ENCODE data around the gene ATP6V0A4. TPM values are rescaled to one million over a fixed set of nuclear protein-coding genes. Genes with fewer than 3 reads are reported as not detected.
"Not testable (repeated sequence)": the region's sequence is repeated elsewhere in the genome, so short reads cannot be mapped to it uniquely, and the experiment has no call there.

Gene ATP6V0A4
- total and polyA plus RNA-seq, 2 experiments from 2014 or later, result 0.43 TPM

- H3K27me3 ChIP-seq (replicated peaks; ENCODE audit: insufficient read depth), result peaks cover 43% of the 10 kb centered on the region
- H3K4me3 ChIP-seq, result no peak overlapping the region
- no peaks in the 10 kb centered on the region for H3K9me3 ChIP-seq (ENCODE audit: low read depth)
- H3K79me2 ChIP-seq (ENCODE audit: insufficient read depth), result no peaks in the 10 kb centered on the region
- H3K27ac ChIP-seq, result no peak overlapping the region
- WGBS, 2 experiments (ENCODE audit: low coverage in 1 of 2, low lambda C conversion rate in 2 of 2, missing lambda C conversion rate in 2 of 2), result 67 to 68% methylated on average over 18 of the region's 18 CpGs
- in situ Hi-C loops (cut with MboI), result no loop called here
- no peaks in the 10 kb centered on the region for H3F3A ChIP-seq (ENCODE audit: insufficient read depth)
- no peaks in the 10 kb centered on the region for H4K20me1 ChIP-seq (ENCODE audit: insufficient read depth)
- no peak for DNase-seq
- no peaks in the 10 kb centered on the region for H3K4me1 ChIP-seq (ENCODE audit: insufficient read depth)
- TF ChIP-seq EZH2 (IDR thresholded peaks at IDR 0.05; ENCODE audit: insufficient read depth, poor library complexity, severe bottlenecking) (no peak), EZH2phosphoT487 (IDR thresholded peaks at IDR 0.05; ENCODE audit: insufficient read depth, low read depth) (no peak)
- H2AFZ ChIP-seq, result no peak overlapping the region
- no peaks in the 10 kb centered on the region for H3K9me2 ChIP-seq (ENCODE audit: insufficient read depth)
- H3K9ac ChIP-seq, result no peak overlapping the region
- no peaks in the 10 kb centered on the region for H3K36me3 ChIP-seq (ENCODE audit: low read depth)
- H3K4me2 ChIP-seq (ENCODE audit: unreplicated experiment), result no peak overlapping the region
These were observed 4.7 kb upstream of the ATP6V0A4 start for GRCh38 chr7:138802706-138803105.

DNA sequence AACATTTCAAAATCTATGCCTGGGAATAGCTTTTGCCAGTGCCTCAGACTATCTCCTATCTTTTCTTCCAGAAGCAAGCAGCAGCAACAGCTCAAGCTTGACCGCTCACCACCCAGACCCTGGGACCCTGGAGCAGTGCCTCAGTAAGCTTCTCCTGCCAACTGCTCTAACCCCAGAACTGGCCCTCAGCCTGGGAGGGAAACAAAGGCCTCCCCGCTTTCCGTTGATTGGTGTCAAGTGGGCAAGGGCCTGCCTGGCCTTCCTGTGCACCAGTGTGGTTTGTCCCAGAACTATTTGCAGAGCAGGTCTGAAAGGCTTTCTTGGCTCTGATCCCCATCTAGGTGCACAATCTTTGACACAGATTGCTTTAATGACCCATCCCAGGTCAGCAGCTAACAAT, 3.3 kb upstream of the ATP6V0A4 start:
- no peaks in the 10 kb centered on the region for H3K9me2 ChIP-seq (ENCODE audit: insufficient read depth)
- TF ChIP-seq EZH2 (IDR thresholded peaks at IDR 0.05; ENCODE audit: insufficient read depth, poor library complexity, severe bottlenecking) (no peak), EZH2phosphoT487 (IDR thresholded peaks at IDR 0.05; ENCODE audit: insufficient read depth, low read depth) (no peak)
- in situ Hi-C loops (cut with MboI), result no loop called here

GRCh38 chr7:138799336-138800000, 1.5 kb upstream of the ATP6V0A4 start:
- 17 to 29% methylated on average over 7 of the region's 7 CpGs for WGBS, 2 experiments (ENCODE audit: low coverage in 1 of 2, low lambda C conversion rate in 2 of 2, missing lambda C conversion rate in 2 of 2)
- H3F3A ChIP-seq (ENCODE audit: insufficient read depth), result no peaks in the 10 kb centered on the region
- no peaks in the 10 kb centered on the region for H3K9me3 ChIP-seq (ENCODE audit: low read depth)
- no peak overlapping the region for H3K27ac ChIP-seq
- no peak overlapping the region for H2AFZ ChIP-seq
- no peak overlapping the region for H3K4me2 ChIP-seq (ENCODE audit: unreplicated experiment)
- H3K4me3 ChIP-seq, result no peak overlapping the region
- DNase-seq, result no peak
- H3K36me3 ChIP-seq (ENCODE audit: low read depth), result no peaks in the 10 kb centered on the region
- in situ Hi-C loops (cut with MboI), result no loop called here
- no peak for TF ChIP-seq EZH2phosphoT487 (IDR thresholded peaks at IDR 0.05; ENCODE audit: insufficient read depth, low read depth)
- TF ChIP-seq EZH2 (IDR thresholded peaks at IDR 0.05; ENCODE audit: insufficient read depth, poor library complexity, severe bottlenecking), result no peak
- H4K20me1 ChIP-seq (ENCODE audit: insufficient read depth), result no peaks in the 10 kb centered on the region
- H3K9me2 ChIP-seq (ENCODE audit: insufficient read depth), result no peaks in the 10 kb centered on the region
- H3K9ac ChIP-seq, result no peak overlapping the region
- H3K4me1 ChIP-seq (ENCODE audit: insufficient read depth), result no peaks in the 10 kb centered on the region
- H3K79me2 ChIP-seq (ENCODE audit: insufficient read depth), result no peaks in the 10 kb centered on the region
- H3K27me3 ChIP-seq (replicated peaks; ENCODE audit: insufficient read depth), result peaks cover 28% of the 10 kb centered on the region

More for the DNA sequence above, 3.3 kb upstream of the ATP6V0A4 start:
- 78 to 80% methylated on average over 3 of the region's 3 CpGs for whole genome bisulfite sequencing, 2 experiments (ENCODE audit: low coverage in 1 of 2, low lambda C conversion rate in 2 of 2, missing lambda C conversion rate in 2 of 2)
- H3K4me2 ChIP-seq (ENCODE audit: unreplicated experiment), result no peak overlapping the region
- H3K79me2 ChIP-seq (ENCODE audit: insufficient read depth), result no peaks in the 10 kb centered on the region
- no peaks in the 10 kb centered on the region for H4K20me1 ChIP-seq (ENCODE audit: insufficient read depth)
- no peak overlapping the region for H3K4me3 ChIP-seq
- no peak overlapping the region for H2AFZ ChIP-seq
- no peak overlapping the region for H3K27ac ChIP-seq
- no peaks in the 10 kb centered on the region for H3K9me3 ChIP-seq (ENCODE audit: low read depth)
- H3K4me1 ChIP-seq (ENCODE audit: insufficient read depth), result no peaks in the 10 kb centered on the region
- no peak overlapping the region for H3K9ac ChIP-seq
- DNase-seq, result no peak
- H3F3A ChIP-seq (ENCODE audit: insufficient read depth), result no peaks in the 10 kb centered on the region
- no peaks in the 10 kb centered on the region for H3K36me3 ChIP-seq (ENCODE audit: low read depth)
- peaks cover 40% of the 10 kb centered on the region for H3K27me3 ChIP-seq (replicated peaks; ENCODE audit: insufficient read depth)

DNA sequence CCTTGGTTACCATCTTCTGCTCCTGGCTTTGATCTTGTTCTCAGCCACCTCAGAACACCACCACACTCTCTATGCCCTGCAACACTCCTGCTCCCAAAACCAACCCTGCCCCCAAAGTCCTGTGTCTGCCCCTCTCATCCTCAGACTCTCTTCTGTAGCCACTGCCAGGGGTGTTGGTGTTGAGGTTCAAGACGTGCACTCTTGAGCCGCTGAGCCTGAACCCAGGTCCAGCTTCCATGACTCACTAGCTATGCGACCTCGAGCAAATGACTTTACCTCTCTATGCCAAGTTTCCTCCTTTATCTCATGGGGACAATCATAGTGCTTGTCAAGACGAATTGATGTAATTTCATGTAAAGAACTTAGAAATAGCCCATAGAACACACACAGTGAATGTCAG, 840 bp upstream of the ATP6V0A4 start:
- H2AFZ ChIP-seq, result no peak overlapping the region
- H3K4me2 ChIP-seq (ENCODE audit: unreplicated experiment), result no peak overlapping the region
- H3K79me2 ChIP-seq (ENCODE audit: insufficient read depth), result no peaks in the 10 kb centered on the region
- no peak overlapping the region for H3K9ac ChIP-seq
- H3K27ac ChIP-seq, result no peak overlapping the region
- H3K27me3 ChIP-seq (replicated peaks; ENCODE audit: insufficient read depth), result peaks cover 29% of the 10 kb centered on the region
- WGBS, 2 experiments (ENCODE audit: low coverage in 1 of 2, low lambda C conversion rate in 2 of 2, missing lambda C conversion rate in 2 of 2), result 35 to 44% methylated on average over 5 of the region's 5 CpGs
- no peaks in the 10 kb centered on the region for H3F3A ChIP-seq (ENCODE audit: insufficient read depth)
- H3K9me3 ChIP-seq (ENCODE audit: low read depth), result no peaks in the 10 kb centered on the region
- no peaks in the 10 kb centered on the region for H3K9me2 ChIP-seq (ENCODE audit: insufficient read depth)
- in situ Hi-C loops (cut with MboI), result no loop called here
- H3K4me3 ChIP-seq, result no peak overlapping the region
- DNase-seq, result no peak
- no peaks in the 10 kb centered on the region for H4K20me1 ChIP-seq (ENCODE audit: insufficient read depth)
- TF ChIP-seq EZH2phosphoT487 (IDR thresholded peaks at IDR 0.05; ENCODE audit: insufficient read depth, low read depth) (no peak), EZH2 (IDR thresholded peaks at IDR 0.05; ENCODE audit: insufficient read depth, poor library complexity, severe bottlenecking) (no peak)
- no peaks in the 10 kb centered on the region for H3K36me3 ChIP-seq (ENCODE audit: low read depth)
- H3K4me1 ChIP-seq (ENCODE audit: insufficient read depth), result no peaks in the 10 kb centered on the region

DNA sequence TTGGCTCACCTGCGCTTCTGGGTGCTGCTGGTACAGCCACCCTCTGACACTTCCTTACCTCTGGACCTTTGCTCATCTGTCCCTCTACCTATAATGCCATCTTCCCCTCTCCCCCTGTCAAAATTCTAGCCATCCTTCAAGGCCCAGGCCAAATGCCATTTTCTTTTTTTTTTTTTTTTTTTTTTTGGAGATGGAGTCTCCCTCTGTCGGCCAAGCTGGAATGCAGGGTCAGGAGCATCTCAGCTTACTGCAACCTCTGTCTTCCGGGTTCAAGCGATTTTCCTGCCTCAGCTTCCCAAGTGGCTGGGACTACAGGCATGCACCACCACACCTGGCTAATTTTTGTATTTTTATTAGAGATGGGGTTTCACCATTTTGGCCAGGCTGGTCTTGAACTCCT, 950 bp downstream of the ATP6V0A4 start:
- H3K4me2 ChIP-seq (ENCODE audit: unreplicated experiment); H3K4me1 ChIP-seq (ENCODE audit: insufficient read depth); H4K20me1 ChIP-seq (ENCODE audit: insufficient read depth); H3K79me2 ChIP-seq (ENCODE audit: insufficient read depth); H3K9me2 ChIP-seq (ENCODE audit: insufficient read depth); H3K4me3 ChIP-seq; H3K36me3 ChIP-seq (ENCODE audit: low read depth); H3K27ac ChIP-seq; DNase-seq; H3K9me3 ChIP-seq (ENCODE audit: low read depth); H2AFZ ChIP-seq; H3K9ac ChIP-seq; in situ Hi-C loops (cut with MboI); H3F3A ChIP-seq (ENCODE audit: insufficient read depth): not testable (repeated sequence)
- H3K27me3 ChIP-seq (replicated peaks; ENCODE audit: insufficient read depth), result peaks cover 36% of the 10 kb centered on the region
- WGBS, 2 experiments (ENCODE audit: low coverage in 1 of 2, low lambda C conversion rate in 2 of 2, missing lambda C conversion rate in 2 of 2), result 3 to 8% methylated on average over 4 of the region's 4 CpGs

Measured in GM23248 (cell line).